ENCODE data around the gene CAMK2D. TPM values are rescaled to one million over a fixed set of nuclear protein-coding genes. Genes with fewer than 3 reads are reported as not detected.

The CAMK2D gene
- total RNA-seq, 2 experiments from 2014 or later: 62.8 to 66.1 TPM

- H3K36me3 Mint-ChIP-seq (ENCODE audit: low read depth): peaks cover 49% of the 10 kb centered on the region
- ATAC-seq (no peak), DNase-seq (no peak)
- CTCF ChIA-PET: interaction anchor here (0.9 to 2.1 kb wide), 8 partner anchors 10 to 127 kb away, joined by 3 to 8 read pairs (median 3); no protein-coding TSS in a partner anchor
- H3K4me3 Mint-ChIP-seq: no peak overlapping the region
- POLR2A ChIA-PET: interaction anchor here (1.0 kb wide), 1 partner anchor 10 kb away, joined by 3 read pairs; no protein-coding TSS in a partner anchor
- H3K27me3 Mint-ChIP-seq: no peaks in the 10 kb centered on the region
- H3K4me1 Mint-ChIP-seq (ENCODE audit: low read depth): peaks cover 63% of the 10 kb centered on the region
- intact Hi-C loops (cut with micrococcal nuclease): loop anchor here (5.0 kb wide), 1 partner anchor 42 kb away; no protein-coding TSS in a partner anchor
- H3K27ac Mint-ChIP-seq: no peak overlapping the region
- no peak for TF ChIP-seq CTCF (IDR thresholded peaks at IDR 0.05)
- no peaks in the 10 kb centered on the region for H3K9me3 Mint-ChIP-seq
Observed at GRCh38 chr4:113674251-113674650, 87.3 kb downstream of the CAMK2D start.

- Mint-ChIP-seq H3K9me3 (no peaks in the 10 kb centered on the region), H3K27me3 (no peaks in the 10 kb centered on the region), H3K4me1 (ENCODE audit: low read depth) (peaks cover 57% of the 10 kb centered on the region), H3K4me3 (no peak overlapping the region), H3K27ac (peak overlapping the region; percentile 58), H3K36me3 (ENCODE audit: low read depth) (peaks cover 45% of the 10 kb centered on the region)
- no peak for TF ChIP-seq CTCF (IDR thresholded peaks at IDR 0.05)
- DNase-seq (peak; percentile 77), ATAC-seq (peak; percentile 99)
- intact Hi-C loops (cut with micrococcal nuclease): loop anchor here (5.0 kb wide), 1 partner anchor 41 kb away; no protein-coding TSS in a partner anchor
- ChIA-PET CTCF (interaction anchor here (0.6 to 2.1 kb wide), 7 partner anchors 11 to 126 kb away, joined by 3 to 8 read pairs (median 3); no protein-coding TSS in a partner anchor), POLR2A (interaction anchor here (1.1 to 1.3 kb wide), 2 partner anchors 87 to 95 kb away, joined by 3 read pairs; no protein-coding TSS in a partner anchor)
Observed at GRCh38 chr4:113673450-113673849, 88.1 kb downstream of the CAMK2D start.

DNA sequence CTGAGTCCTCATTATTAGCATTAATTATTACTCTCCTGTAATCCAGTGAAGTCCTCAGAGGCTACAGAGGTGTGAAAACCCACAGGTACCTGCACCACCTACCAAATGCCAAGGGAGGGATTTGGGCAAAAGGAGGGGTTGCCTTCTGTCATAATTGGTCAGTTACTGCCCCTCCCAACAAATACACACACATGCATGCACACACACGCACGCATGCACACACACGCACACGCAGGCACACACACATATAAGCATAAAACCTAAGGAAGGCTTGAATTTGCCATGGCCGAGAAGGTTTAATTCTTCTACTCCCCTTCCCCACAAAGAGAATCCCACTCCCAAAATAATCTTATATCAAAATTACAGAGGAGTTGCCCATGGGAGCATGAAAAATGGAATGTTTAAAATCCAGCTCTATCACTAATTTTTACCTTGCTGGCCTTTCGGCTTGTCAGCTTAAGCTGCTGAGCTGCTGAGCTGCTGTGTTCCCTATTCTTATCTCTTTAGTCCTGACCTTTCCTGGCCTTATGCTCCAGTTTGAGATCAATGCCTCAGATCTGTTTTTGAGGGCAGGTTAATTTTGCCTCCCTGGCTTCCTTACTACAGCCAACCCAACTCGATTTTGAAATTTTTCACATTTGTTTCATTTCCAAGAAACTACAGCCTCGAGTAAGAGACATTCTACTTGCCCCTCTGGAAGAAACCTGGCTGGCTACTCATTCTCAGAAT, 95.0 kb downstream of the CAMK2D start:
- H3K9me3 Mint-ChIP-seq: no peaks in the 10 kb centered on the region
- ATAC-seq: no peak
- no peak for TF ChIP-seq CTCF (IDR thresholded peaks at IDR 0.05)
- no peak overlapping the region for H3K4me3 Mint-ChIP-seq
- CTCF ChIA-PET: interaction anchor here (1.0 to 1.2 kb wide), 2 partner anchors 18 to 21 kb away, joined by 3 to 4 read pairs; no protein-coding TSS in a partner anchor
- intact Hi-C loops (cut with micrococcal nuclease): no loop called here
- H3K27me3 Mint-ChIP-seq: no peaks in the 10 kb centered on the region
- peaks cover 17% of the 10 kb centered on the region for H3K36me3 Mint-ChIP-seq (ENCODE audit: low read depth)
- no peak for DNase-seq
- peak overlapping the region; percentile 11 for H3K27ac Mint-ChIP-seq
- POLR2A ChIA-PET: no interaction called here
- peaks cover 14% of the 10 kb centered on the region for H3K4me1 Mint-ChIP-seq (ENCODE audit: low read depth)

DNA sequence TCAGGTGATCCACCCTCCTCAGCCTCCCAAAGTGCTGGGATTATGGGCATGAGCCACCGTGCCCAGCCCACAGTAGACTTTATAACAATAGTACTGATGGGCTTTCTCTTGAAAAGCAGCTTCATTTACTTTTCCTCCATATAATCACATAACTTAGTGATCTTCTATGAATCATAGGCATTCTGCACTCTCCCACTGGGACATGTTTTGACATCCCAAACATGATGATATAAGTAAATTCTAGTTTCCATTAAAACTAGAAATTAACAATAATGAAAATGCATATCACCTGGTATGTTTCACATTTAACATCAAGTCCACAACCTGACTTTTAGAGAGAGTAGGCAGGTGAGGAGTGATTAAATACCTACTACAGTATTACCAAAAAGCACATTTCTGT, 96.5 kb downstream of the CAMK2D start:
- DNase-seq (no peak), ATAC-seq (no peak)
- Mint-ChIP-seq H3K4me1 (ENCODE audit: low read depth) (peaks cover 12% of the 10 kb centered on the region), H3K36me3 (ENCODE audit: low read depth) (peaks cover 18% of the 10 kb centered on the region), H3K4me3 (no peak overlapping the region), H3K27me3 (no peaks in the 10 kb centered on the region), H3K9me3 (no peaks in the 10 kb centered on the region), H3K27ac (no peak overlapping the region)
- ChIA-PET POLR2A (interaction anchor here (0.8 kb wide), 1 partner anchor 10 kb away, joined by 3 read pairs; no protein-coding TSS in a partner anchor), CTCF (no interaction called here)
- no peak for TF ChIP-seq CTCF (IDR thresholded peaks at IDR 0.05)
- intact Hi-C loops (cut with micrococcal nuclease): no loop called here

- intact Hi-C loops (cut with micrococcal nuclease): no loop called here
- Mint-ChIP-seq H3K4me1 (ENCODE audit: low read depth) (peaks cover 24% of the 10 kb centered on the region), H3K36me3 (ENCODE audit: low read depth) (peaks cover 34% of the 10 kb centered on the region), H3K4me3 (no peak overlapping the region), H3K27ac (no peak overlapping the region), H3K9me3 (no peaks in the 10 kb centered on the region), H3K27me3 (no peaks in the 10 kb centered on the region)
- ChIA-PET POLR2A (no interaction called here), CTCF (no interaction called here)
- no peak for TF ChIP-seq CTCF (IDR thresholded peaks at IDR 0.05)
- no peak for ATAC-seq
- DNase-seq: no peak
Observed at GRCh38 chr4:113662581-113662980, 99.0 kb downstream of the CAMK2D start.
